22Rv1 (cell line): Measurements from ENCODE around the gene PTF1A.

Experiments used
- H3K27ac ChIP-seq: fragments of 450-650 bp; 2 replicates; pipeline ENCODE4 v1.5.1; 2017
- ZFX ChIP-seq: fragments of 450-650 bp; IDR thresholded peaks from 2 replicates; pipeline ENCODE4 v1.6.1; 2017; ENCODE audit warnings: antibody characterized with exemption, borderline replicate concordance
- TF ChIP-seq, protein P1 (sequence below): fragments of 450-650 bp; IDR thresholded peaks from 2 replicates; pipeline ENCODE4 v1.5.1; 2017; ENCODE audit warnings: mild to moderate bottlenecking

The PTF1A gene

GRCh38 chr10:23200586-23200985 is 8.5 kb downstream of the PTF1A start:
- TF ChIP-seq ZFX: no peak
- TF ChIP-seq, protein P1, sequence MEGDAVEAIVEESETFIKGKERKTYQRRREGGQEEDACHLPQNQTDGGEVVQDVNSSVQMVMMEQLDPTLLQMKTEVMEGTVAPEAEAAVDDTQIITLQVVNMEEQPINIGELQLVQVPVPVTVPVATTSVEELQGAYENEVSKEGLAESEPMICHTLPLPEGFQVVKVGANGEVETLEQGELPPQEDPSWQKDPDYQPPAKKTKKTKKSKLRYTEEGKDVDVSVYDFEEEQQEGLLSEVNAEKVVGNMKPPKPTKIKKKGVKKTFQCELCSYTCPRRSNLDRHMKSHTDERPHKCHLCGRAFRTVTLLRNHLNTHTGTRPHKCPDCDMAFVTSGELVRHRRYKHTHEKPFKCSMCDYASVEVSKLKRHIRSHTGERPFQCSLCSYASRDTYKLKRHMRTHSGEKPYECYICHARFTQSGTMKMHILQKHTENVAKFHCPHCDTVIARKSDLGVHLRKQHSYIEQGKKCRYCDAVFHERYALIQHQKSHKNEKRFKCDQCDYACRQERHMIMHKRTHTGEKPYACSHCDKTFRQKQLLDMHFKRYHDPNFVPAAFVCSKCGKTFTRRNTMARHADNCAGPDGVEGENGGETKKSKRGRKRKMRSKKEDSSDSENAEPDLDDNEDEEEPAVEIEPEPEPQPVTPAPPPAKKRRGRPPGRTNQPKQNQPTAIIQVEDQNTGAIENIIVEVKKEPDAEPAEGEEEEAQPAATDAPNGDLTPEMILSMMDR: no peak
- no peak overlapping the region for H3K27ac ChIP-seq

GRCh38 chr10:23200997-23201652 is 9.0 kb downstream of the PTF1A start:
- TF ChIP-seq ZFX: no peak
- TF ChIP-seq, protein P1: no peak
- no peak overlapping the region for H3K27ac ChIP-seq

DNA sequence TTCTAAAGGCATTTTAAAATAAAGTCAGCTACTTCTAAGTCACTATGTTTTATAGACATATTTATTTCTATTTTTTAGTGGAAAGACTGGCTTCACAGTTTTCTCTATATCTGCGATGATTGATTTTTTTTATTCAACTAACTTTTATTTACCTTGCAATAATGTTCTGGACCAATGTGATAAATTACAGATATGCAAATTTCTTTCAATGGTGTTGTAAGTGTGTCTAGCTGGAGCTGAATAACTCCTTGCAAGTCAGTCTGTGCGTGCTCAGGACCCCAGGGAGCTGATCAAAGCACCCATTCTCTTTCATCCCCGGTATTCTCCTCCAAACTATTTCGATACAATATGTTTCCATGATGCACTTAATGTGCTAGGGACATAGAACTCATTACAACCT is 9.7 kb downstream of the PTF1A start:
- no peak for TF ChIP-seq ZFX
- TF ChIP-seq, protein P1: no peak
- no peak overlapping the region for H3K27ac ChIP-seq

GRCh38 chr10:23202779-23203178 is 10.7 kb downstream of the PTF1A start:
- no peak overlapping the region for H3K27ac ChIP-seq
- no peak for TF ChIP-seq ZFX
- TF ChIP-seq, protein P1: no peak

DNA sequence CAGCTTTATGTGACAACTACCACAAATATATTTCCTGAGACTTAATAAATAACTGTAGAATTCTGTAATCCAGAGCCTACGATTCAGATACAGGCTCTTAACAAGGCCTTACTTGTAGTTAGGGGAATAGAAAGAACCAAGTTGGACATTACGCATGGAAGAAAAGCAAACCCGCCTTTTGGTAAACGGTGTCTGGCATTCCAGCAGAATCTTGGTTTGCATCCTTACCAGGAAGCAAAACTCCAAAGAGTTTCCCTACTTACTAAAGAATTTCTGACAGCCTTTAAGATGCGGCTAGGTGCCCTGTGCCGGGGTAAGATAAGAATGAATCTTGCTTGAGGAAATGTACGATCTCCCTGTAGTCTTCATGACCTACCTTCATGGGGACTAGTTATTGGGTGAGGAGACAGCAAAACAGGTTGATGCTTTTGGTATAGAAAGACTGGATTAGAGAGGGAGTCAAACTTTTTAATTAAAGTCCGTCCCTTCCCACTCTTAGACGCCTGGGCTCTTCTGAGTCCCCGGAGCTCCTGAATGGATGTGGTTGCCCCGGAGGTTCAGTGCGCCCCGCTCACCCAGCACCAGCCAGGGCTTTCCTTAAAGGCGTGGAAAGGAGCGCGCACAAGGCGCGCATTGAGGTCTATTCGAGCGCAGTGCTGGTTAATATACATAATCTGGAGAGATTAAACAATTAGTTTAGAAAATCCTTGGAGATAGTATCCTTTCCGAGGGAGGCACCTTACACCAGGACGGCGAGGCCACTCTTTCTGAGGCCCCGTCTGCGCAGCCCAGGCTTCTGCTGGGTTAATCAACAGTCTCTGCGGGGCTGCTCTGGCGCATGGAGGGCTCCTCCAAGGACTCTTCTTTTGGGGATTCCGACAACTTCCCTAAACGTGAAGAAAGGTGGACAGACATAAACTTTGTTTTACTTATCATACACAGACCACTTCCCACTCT is 11.5 kb downstream of the PTF1A start:
- TF ChIP-seq, protein P1: no peak
- TF ChIP-seq ZFX: no peak

DNA sequence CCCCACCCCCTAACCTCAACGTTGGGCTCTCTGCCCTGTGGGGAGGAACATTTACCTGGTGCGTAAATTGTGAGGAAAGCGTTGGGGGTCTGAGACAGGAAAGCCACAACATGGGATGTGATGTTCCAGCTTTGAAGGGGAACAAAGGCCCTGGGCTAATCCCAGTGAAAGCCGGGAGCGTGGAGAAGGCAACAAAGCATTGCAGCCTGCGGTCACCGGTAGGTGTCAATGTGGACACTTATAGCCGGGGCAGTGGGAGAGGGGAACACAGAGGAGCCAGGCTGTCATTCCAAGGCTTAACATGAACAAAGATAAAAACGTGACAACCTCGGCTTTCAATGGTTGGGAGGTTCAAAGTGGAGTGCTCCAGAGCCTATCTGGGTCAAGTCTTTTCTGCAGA is 12.7 kb downstream of the PTF1A start:
- TF ChIP-seq, protein P1: no peak
- no peak for TF ChIP-seq ZFX
- no peak overlapping the region for H3K27ac ChIP-seq

More for the DNA sequence above, 11.5 kb downstream of the PTF1A start:
- H3K27ac ChIP-seq: no peak overlapping the region

- no peak overlapping the region for H3K27ac ChIP-seq
- TF ChIP-seq, protein P1: no peak
- TF ChIP-seq ZFX: no peak
Observed at GRCh38 chr10:23205972-23206642, 14.0 kb downstream of the PTF1A start.
